Right lung (tissue), 5 donors: ENCODE measurements around the gene SPRY2. TPM values are rescaled to one million over a fixed set of nuclear protein-coding genes. Genes with fewer than 3 reads are reported as not detected.

ENCODE experiments used
- DNase-seq, 2 donors: peaks; one replicate each; pipeline ENCODE4 v3.0.0-alpha.2; 2013
- polyA plus RNA-seq, 5 donors: library from polyadenylated mRNA; unstranded; fragments of 120-200 nt; gene quantifications; one replicate each; pipeline versions ENCODE4 v1.2.1 to v1.2.3, GENCODE V29; 2013; ENCODE audit warnings: inconsistent platforms in 1 of 5, low replicate concordance in 1 of 5; ENCODE audit not compliant: insufficient read length in 5 of 5, insufficient read depth in 1 of 5

The SPRY2 gene
- polyA plus RNA-seq, 5 donors = 49.5 to 69.7 (median 53.7) TPM

- DNase-seq = no peak
Observed at GRCh38 chr13:80314711-80315653, 25.9 kb downstream of the SPRY2 start.

DNA sequence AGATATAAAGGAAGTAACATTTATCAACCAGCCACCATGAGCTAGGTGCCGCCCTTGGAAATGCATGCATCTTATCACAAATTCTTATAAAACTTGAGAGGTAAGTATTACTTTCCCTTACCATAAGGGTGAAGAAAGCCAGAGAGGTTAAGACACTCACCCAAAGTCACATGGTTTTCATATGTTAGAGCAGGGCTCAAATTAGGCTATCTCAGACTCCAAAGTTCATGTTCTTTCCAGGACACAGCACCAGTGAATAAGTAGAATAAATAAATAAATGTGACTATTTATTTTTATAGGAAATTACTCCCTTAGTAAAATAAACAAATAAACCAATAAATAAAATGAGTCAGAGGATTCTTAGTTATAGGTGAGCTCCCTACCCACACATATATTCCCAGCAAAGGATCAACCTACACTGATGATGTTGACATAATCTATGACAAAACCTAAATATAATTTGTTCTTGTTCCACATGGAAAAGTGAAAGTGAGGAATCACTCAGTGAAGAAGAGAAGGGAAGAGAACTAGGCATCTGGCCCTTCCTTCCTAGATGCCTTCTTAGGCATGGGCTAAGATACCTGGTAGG lies 27.2 kb downstream of the SPRY2 start:
- DNase-seq = no peak

DNA sequence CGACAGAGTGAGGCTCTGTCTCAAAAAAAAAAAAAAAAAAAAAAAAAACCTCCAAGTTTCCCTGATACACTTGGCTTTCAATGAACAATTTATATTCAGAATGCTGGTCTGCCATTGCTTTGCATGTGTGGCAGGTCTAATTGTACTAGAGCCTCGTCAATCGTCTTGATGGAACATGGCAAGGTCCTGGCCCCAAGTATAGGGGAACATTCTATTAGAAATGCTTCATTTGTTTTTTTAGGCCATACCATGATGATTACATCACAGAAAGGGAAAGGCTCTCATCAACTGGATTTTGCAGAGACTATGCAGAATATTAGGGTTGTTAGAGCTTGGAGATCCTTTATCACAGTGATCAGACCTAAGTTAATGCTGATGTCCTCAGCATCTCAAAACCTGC lies 28.0 kb downstream of the SPRY2 start:
- DNase-seq = no peak

DNA sequence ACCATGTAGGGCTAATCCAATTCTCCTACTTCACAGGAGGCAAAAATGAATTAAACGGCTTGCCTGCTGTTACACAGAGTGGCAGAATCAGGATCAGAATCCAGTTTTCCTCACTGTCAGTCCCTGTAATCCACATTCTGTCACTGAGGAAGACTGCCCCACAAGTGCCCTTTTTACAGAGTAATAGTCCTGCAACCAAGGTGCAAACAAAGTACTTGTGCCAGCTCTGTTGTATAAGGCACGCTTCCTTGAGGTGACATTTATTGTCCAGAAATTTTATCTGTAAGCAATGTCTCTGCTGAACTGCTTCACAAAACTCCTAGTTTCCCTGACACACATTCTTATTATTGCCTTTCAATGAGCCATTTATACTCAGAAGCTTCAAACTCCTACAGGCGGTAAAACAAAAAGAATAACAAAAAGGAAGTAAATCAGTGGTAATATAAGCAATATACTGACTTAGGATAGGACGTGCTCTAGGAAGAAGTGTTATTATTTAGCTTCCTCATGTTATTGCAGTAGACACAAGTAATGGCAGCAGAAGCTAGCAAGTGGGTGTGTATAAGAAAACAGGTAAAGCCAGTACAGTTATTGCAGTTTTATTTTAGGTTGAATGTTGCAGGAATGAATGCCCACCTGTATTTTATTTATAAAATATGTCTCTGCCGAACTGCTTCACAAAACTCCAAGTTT lies 28.8 kb downstream of the SPRY2 start:
- DNase-seq = no peak

DNA sequence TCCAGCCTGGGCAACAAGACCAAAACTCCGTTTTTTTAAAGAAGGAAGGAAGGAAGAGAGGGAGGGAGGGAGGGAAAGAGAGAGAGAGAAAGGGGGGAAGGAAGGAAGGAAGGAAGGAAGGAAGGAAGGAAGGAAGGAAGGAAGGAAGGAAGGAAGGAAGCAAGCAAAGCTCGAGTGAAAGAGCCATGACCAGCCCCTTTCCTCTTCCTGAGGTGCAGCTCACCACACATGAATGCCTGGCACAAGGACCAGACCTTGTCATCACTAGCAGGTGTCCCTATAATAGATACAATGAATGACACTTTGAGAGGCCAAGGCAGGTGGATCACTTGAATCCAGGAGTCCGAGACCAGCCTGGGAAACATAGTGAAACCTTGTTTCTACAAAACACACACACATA lies 31.0 kb downstream of the SPRY2 start:
- DNase-seq = no peak

DNA sequence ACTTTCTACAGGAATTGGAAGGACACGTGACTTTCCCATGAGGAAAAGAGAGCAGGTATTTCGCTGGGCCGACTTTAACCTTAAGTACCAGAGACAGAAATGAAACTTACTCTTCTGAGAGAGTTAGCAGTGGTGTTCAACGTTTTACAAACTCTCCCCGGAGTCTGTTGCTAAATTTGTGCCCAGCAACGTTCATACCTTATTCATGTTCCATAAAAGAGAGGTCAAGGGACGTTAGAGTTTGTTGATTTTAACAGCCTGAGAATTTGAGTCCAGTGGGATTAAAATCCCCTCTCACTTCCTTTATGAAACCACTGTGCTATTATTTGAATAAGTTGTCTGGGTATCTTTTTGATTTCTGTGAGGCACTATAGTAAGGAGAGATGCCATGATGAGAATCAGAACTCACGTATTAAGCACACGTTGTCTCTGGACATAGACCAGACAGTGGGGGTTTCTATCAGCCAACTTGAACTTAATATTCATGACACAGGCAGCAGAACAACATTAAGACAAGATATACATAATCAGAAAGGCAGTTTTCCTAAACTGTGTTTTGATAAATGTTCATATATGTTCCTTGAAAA lies 33.4 kb downstream of the SPRY2 start:
- DNase-seq = no peak

- no peak for DNase-seq
Observed at GRCh38 chr13:80306337-80306972, 34.5 kb downstream of the SPRY2 start.

GRCh38 chr13:80305737-80306136 lies 35.2 kb downstream of the SPRY2 start:
- no peak for DNase-seq

DNA sequence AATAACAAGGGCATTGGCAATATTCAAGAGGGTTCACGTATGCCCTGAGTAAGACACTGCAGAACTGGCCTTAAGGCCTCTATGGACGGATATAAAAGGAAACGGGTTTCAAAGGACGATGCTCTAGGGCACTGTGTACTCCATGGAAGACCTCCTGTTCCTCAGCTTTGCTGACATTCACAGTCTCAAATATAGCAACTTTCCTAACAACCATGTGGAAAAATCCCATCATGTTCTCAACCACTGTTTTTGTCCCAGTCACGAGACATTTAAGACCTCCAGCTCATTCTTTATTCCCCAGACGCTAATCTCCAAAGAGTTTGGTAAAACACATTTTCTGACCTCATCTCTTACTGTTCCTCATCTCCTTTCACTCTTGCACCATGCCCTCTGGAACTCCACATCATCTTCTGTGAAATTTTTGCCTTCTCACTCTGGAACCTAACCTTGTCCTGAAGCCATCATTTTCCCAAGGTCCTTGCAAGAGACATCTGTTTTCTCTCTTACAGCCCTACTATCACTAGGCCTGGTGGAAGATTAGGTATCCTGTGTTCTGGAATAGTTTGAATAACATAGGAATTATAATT lies 37.6 kb downstream of the SPRY2 start:
- DNase-seq = no peak

- no peak for DNase-seq
Observed at GRCh38 chr13:80299046-80299445, 41.9 kb downstream of the SPRY2 start.

- no peak for DNase-seq
Observed at GRCh38 chr13:80297503-80297902, 43.4 kb downstream of the SPRY2 start.

DNA sequence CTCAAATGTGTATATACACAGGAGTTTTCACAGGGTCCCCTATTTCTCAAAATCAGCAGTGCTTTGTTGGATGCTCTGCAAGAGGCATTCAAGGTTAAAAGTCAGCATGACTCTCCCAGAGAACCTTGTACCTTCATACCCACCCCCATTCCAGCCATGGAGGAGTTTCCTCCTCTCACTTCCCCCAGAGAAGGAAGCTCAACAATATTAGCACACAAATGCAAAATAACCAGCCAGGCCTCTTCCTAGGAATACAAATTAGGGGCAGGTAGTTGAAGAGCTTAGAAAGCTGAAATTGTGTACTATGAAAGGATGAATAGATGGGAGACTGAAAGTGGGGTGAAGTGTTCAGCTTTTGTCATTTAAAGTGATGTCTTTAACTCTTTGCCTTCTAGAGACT lies 43.8 kb downstream of the SPRY2 start:
- no peak for DNase-seq

GRCh38 chr13:80296638-80297037 lies 44.3 kb downstream of the SPRY2 start:
- DNase-seq = no peak

GRCh38 chr13:80290591-80290990 lies 50.3 kb downstream of the SPRY2 start:
- DNase-seq = no peak
